WTC11 (cell line): ENCODE data around the gene SKP1. TPM values are rescaled to one million over a fixed set of nuclear protein-coding genes. Genes with fewer than 3 reads are reported as not detected.

Source experiments
- ATAC-seq: fragments of 200-7000 bp; cut with Tn5 transposase; 2 replicates; pipeline ENCODE4 v1.10.0; 2021; ENCODE audit warnings: mild to moderate bottlenecking, moderate library complexity
- CTCF ChIA-PET: fragments of 300-600 bp; sonication (Branson Sonifier 250); formaldehyde crosslinking; loops from one replicate; lab custom pipeline; 2021; ENCODE audit warnings: antibody characterized with exemption; lab: Charles Lee
- POLR2A ChIA-PET: fragments of 350-600 bp; sonication (Branson Sonifier 250); formaldehyde crosslinking; loops from one replicate; lab custom pipeline; 2021; ENCODE audit warnings: antibody characterized with exemption; lab: Charles Lee
- DNase-seq: peaks from one replicate; pipeline ENCODE4 v3.0.0; 2021; ENCODE audit warnings: low spot score
- H3K27ac Mint-ChIP-seq: 2 replicates; pipeline ENCODE4 v1.8.0; 2021; ENCODE audit warnings: mixed read lengths
- H3K27me3 Mint-ChIP-seq: 2 replicates; pipeline ENCODE4 v1.8.0; 2021; ENCODE audit warnings: low read depth, mild to moderate bottlenecking, moderate library complexity, mixed read lengths
- H3K36me3 Mint-ChIP-seq: 2 replicates; pipeline ENCODE4 v1.8.0; 2021; ENCODE audit warnings: mixed read lengths
- H3K4me1 Mint-ChIP-seq: 2 replicates; pipeline ENCODE4 v1.8.0; 2022; ENCODE audit warnings: mixed read lengths
- H3K4me3 Mint-ChIP-seq: 2 replicates; pipeline ENCODE4 v1.8.0; 2021; ENCODE audit warnings: mild to moderate bottlenecking, moderate library complexity, mixed read lengths
- H3K9me3 Mint-ChIP-seq: 2 replicates; pipeline ENCODE4 v1.8.0; 2021; ENCODE audit warnings: mixed read lengths
- FOXP1 ChIP-seq: sonication (generic); formaldehyde crosslinking; IDR thresholded peaks from 2 replicates; pipeline ENCODE4 v1.8.0; 2022; ENCODE audit warnings: missing genetic modification reagents, mild to moderate bottlenecking, moderate library complexity, borderline replicate concordance
- RORB ChIP-seq: fragments of 250-450 bp; sonication (Bioruptor Pico); IDR thresholded peaks from 2 replicates; pipeline ENCODE4 v1.9.0; 2021; ENCODE audit warnings: mild to moderate bottlenecking
- ZNF396 ChIP-seq: fragments of 250-450 bp; sonication (Bioruptor Pico); IDR thresholded peaks from 2 replicates; pipeline ENCODE4 v1.8.0; 2021; ENCODE audit warnings: mild to moderate bottlenecking, moderate library complexity, borderline replicate concordance
- total RNA-seq: library from RNA; stranded (reverse); gene quantifications from 3 replicates; pipeline ENCODE4 v1.2.3, GENCODE V29; 2021
- TF ChIP-seq, protein P1 (sequence below): sonication (generic); formaldehyde crosslinking; IDR thresholded peaks from 2 replicates; pipeline ENCODE4 v1.8.1; 2022; ENCODE audit warnings: mild to moderate bottlenecking, missing genetic modification reagents, moderate library complexity, borderline replicate concordance
- TF ChIP-seq, protein P2 (sequence below): sonication (generic); formaldehyde crosslinking; IDR thresholded peaks from 2 replicates; pipeline ENCODE4 v1.8.1; 2022; ENCODE audit warnings: low read depth, mild to moderate bottlenecking, moderate library complexity, missing genetic modification reagents, borderline replicate concordance
- TF ChIP-seq, protein P3 (sequence below): fragments of 250-450 bp; sonication (Bioruptor Pico); IDR thresholded peaks from 2 replicates; pipeline ENCODE4 v1.9.0; 2021; ENCODE audit warnings: mild to moderate bottlenecking
- TF ChIP-seq, protein P4 (sequence below): sonication (generic); formaldehyde crosslinking; IDR thresholded peaks from 2 replicates; pipeline ENCODE4 v1.8.1; 2022; ENCODE audit warnings: missing genetic modification reagents, borderline replicate concordance
- TF ChIP-seq, protein P5 (sequence below): sonication (generic); formaldehyde crosslinking; IDR thresholded peaks from 2 replicates; pipeline ENCODE4 v1.8.1; 2023; ENCODE audit warnings: mild to moderate bottlenecking, missing genetic modification reagents

The SKP1 gene
- total RNA-seq, 1 experiment from 2014 or later = 285 TPM

DNA sequence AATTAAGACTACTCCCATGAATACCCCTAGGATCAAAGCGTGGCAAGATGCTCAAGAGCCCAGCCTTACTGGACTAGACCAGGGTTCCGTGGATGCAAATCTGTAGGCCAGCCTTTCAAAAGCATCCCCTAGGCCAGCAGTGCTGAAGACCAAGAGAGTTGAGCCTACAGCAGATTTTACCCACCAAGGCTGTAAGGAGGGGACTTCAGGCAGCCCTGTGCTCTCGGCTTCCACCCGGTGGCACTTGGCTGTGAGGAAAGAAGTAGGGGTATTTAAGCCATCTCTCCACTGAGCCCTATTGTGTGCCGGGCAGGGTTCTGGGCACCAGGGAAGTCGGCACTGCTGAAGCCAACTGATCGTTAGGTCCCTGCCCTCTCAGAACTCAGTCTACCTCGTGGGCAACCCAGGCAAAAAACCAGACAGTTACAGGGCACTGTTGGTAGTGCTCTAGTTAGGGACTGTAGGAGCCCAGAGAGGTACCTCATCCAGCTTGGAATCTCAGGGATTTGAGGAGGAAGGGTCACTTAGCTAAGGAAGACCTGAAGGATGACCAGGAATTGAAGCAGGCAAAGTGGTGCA lies 36.8 kb downstream of the SKP1 start (continued):
- TF ChIP-seq, protein P1, sequence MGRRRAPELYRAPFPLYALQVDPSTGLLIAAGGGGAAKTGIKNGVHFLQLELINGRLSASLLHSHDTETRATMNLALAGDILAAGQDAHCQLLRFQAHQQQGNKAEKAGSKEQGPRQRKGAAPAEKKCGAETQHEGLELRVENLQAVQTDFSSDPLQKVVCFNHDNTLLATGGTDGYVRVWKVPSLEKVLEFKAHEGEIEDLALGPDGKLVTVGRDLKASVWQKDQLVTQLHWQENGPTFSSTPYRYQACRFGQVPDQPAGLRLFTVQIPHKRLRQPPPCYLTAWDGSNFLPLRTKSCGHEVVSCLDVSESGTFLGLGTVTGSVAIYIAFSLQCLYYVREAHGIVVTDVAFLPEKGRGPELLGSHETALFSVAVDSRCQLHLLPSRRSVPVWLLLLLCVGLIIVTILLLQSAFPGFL (CRISPR knock-in tag) = no peak

DNA sequence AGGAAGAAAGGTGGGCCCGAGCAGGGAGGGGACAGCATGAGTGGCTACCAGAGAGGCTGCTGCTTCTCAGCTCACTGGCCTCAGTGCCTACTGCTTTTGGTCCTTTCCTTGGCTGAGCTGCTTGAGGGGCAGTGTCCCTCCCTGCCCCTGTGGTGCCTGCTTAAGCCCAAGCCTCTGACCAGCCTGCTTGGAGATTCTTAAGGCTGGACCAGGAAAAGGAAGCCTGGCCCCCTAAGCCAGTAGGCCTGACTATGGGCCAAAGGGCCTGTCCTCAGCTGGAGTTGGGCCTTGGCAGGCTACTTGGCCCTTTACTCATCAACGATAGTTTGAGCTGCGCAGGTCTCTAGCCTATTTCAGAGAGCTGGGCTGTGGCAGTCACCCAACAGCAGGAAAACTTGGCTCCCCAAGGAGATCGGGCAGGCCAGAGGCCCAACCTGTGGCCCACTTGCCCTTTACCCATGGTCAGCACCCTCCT lies 37.3 kb downstream of the SKP1 start:
- no peaks in the 10 kb centered on the region for H3K27me3 Mint-ChIP-seq
- DNase-seq = no peak
- H3K36me3 Mint-ChIP-seq = peaks cover 8% of the 10 kb centered on the region; the same call in 1 of the 2 replicates
- peaks cover 14% of the 10 kb centered on the region for H3K4me1 Mint-ChIP-seq
- ATAC-seq = no peak
- TF ChIP-seq ZNF396 (CRISPR knock-in tag) (no peak), RORB (CRISPR knock-in tag) (no peak)
- ChIA-PET POLR2A (no interaction called here), CTCF (interaction anchor here (1.6 to 12.5 kb wide), 10 partner anchors 8 to 134 kb away, joined by 4 to 202 read pairs (median 22); partner anchors contain the start of genes TCF7 and VDAC1)
- no peak overlapping the region for H3K27ac Mint-ChIP-seq
- no peaks in the 10 kb centered on the region for H3K9me3 Mint-ChIP-seq
- no peak overlapping the region for H3K4me3 Mint-ChIP-seq

DNA sequence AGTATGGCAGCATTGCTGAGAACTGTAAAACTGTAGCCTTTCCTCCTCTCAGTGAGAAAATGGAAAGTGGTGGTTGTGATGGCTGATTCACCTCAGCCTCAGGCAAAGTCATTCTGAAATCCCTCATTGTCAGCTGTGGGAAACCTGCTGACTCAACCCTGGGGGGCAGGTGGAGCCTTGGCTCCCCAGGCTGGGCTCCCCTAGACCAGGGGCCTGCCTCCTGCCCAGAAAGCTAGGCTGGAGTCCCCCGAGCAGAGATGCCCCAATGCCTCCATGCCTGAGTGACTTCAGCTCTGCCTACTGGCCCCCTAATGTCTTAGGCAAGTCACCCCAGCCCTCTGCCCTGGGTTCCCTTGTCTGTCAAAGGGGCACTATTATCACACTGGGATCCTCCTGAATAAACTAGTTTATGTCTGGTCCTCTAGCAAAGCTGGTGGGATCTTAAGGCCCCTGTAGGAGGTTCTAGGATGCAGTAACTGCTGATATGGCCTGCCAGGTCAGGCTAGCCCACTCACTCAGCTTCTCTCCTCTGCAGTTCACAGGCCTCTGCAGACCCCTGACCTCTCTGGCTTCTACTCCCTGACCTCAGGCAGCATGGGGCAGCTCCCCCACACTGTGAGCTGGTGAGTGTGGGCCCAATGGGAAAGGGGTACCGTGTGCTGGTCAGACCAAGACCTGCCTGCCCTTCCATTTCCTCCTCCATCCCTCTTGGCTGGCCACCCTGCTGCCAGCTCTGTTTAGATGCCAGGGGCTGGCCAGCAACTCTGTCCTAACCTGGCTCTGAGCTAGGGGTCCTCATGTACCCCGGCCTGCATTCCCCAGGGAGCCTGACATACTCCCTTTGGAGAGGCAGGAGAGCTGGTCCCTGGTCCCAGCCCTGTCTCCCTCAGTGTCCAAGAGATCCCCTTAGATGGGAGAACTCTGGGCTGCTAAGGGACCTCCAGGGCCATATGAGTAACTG lies 38.1 kb downstream of the SKP1 start:
- Mint-ChIP-seq H3K27me3 (no peaks in the 10 kb centered on the region), H3K4me3 (no peak overlapping the region), H3K4me1 (peaks cover 14% of the 10 kb centered on the region), H3K27ac (no peak overlapping the region), H3K36me3 (peaks cover 6% of the 10 kb centered on the region; the same call in 1 of the 2 replicates), H3K9me3 (no peaks in the 10 kb centered on the region)
- ChIA-PET CTCF (interaction anchor here (0.6 to 12.5 kb wide), 12 partner anchors 9 to 449 kb away, joined by 3 to 202 read pairs (median 20); partner anchors contain the start of genes TCF7 and VDAC1), POLR2A (no interaction called here)
- ATAC-seq (no peak), DNase-seq (no peak)
- 0 out of 2 replicates have a peak, but pooled peaks have one; percentile 20 for TF ChIP-seq FOXP1 (CRISPR knock-in tag)
- TF ChIP-seq, protein P2, sequence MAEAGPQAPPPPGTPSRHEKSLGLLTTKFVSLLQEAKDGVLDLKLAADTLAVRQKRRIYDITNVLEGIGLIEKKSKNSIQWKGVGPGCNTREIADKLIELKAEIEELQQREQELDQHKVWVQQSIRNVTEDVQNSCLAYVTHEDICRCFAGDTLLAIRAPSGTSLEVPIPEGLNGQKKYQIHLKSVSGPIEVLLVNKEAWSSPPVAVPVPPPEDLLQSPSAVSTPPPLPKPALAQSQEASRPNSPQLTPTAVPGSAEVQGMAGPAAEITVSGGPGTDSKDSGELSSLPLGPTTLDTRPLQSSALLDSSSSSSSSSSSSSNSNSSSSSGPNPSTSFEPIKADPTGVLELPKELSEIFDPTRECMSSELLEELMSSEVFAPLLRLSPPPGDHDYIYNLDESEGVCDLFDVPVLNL (CRISPR knock-in tag) = no peak
- TF ChIP-seq, protein P3, sequence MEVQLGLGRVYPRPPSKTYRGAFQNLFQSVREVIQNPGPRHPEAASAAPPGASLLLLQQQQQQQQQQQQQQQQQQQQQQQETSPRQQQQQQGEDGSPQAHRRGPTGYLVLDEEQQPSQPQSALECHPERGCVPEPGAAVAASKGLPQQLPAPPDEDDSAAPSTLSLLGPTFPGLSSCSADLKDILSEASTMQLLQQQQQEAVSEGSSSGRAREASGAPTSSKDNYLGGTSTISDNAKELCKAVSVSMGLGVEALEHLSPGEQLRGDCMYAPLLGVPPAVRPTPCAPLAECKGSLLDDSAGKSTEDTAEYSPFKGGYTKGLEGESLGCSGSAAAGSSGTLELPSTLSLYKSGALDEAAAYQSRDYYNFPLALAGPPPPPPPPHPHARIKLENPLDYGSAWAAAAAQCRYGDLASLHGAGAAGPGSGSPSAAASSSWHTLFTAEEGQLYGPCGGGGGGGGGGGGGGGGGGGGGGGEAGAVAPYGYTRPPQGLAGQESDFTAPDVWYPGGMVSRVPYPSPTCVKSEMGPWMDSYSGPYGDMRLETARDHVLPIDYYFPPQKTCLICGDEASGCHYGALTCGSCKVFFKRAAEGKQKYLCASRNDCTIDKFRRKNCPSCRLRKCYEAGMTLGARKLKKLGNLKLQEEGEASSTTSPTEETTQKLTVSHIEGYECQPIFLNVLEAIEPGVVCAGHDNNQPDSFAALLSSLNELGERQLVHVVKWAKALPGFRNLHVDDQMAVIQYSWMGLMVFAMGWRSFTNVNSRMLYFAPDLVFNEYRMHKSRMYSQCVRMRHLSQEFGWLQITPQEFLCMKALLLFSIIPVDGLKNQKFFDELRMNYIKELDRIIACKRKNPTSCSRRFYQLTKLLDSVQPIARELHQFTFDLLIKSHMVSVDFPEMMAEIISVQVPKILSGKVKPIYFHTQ (CRISPR knock-in tag) = no peak
- TF ChIP-seq, protein P4, sequence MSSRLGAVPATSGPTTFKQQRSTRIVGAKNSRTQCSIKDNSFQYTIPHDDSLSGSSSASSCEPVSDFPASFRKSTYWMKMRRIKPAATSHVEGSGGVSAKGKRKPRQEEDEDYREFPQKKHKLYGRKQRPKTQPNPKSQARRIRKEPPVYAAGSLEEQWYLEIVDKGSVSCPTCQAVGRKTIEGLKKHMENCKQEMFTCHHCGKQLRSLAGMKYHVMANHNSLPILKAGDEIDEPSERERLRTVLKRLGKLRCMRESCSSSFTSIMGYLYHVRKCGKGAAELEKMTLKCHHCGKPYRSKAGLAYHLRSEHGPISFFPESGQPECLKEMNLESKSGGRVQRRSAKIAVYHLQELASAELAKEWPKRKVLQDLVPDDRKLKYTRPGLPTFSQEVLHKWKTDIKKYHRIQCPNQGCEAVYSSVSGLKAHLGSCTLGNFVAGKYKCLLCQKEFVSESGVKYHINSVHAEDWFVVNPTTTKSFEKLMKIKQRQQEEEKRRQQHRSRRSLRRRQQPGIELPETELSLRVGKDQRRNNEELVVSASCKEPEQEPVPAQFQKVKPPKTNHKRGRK = no peak
- TF ChIP-seq, protein P5, sequence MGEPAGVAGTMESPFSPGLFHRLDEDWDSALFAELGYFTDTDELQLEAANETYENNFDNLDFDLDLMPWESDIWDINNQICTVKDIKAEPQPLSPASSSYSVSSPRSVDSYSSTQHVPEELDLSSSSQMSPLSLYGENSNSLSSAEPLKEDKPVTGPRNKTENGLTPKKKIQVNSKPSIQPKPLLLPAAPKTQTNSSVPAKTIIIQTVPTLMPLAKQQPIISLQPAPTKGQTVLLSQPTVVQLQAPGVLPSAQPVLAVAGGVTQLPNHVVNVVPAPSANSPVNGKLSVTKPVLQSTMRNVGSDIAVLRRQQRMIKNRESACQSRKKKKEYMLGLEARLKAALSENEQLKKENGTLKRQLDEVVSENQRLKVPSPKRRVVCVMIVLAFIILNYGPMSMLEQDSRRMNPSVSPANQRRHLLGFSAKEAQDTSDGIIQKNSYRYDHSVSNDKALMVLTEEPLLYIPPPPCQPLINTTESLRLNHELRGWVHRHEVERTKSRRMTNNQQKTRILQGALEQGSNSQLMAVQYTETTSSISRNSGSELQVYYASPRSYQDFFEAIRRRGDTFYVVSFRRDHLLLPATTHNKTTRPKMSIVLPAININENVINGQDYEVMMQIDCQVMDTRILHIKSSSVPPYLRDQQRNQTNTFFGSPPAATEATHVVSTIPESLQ (CRISPR knock-in tag) = no peak
